ENCODE data around the gene PSMA6.

DNA sequence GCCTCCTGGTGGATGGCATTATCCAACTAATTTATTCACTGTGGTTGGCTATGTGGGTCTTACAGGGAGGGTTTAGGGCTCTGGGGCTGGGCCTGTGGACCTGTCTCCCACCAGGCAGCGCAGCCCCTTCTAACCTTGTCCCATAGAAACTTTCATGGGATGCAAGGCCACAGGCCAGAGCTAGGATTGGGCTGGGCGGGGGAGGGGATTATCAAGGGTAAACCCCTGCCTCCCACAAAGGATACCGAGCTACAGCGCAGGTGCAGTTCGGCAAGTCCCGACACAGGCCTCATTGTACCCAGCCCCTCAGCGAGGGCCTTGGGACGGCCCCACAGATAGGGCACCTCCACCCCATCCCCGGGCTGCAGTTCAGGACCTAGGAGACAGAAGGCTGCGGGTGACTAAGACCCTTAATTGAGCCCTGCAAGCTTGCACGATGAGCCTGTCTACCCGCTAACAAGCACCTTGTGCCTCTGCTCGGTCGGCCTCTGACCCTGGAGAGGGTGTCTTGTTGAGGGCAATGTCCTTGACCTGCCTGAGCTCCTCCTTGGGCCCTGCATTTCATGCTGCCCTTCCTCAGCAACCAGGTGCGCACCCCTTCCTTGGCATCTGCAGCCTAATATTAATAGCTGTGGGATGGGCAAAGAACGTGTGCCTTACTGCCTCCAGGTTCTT lies 46.7 kb downstream of the PSMA6 start:
- no peak for TF ChIP-seq CTCF (IDR thresholded peaks at IDR 0.05; ENCODE audit: low read depth, low read length, poor library complexity, severe bottlenecking)
- TF ChIP-seq EZH2phosphoT487 (IDR thresholded peaks at IDR 0.05; ENCODE audit: borderline replicate concordance, low read length), result no peak

All from DOHH2 (cell line).